ENCODE results near the gene ABHD11.

GRCh38 chr7:73719806-73720169, 18.8 kb downstream of the ABHD11 start:
- TF ChIP-seq, protein P1, sequence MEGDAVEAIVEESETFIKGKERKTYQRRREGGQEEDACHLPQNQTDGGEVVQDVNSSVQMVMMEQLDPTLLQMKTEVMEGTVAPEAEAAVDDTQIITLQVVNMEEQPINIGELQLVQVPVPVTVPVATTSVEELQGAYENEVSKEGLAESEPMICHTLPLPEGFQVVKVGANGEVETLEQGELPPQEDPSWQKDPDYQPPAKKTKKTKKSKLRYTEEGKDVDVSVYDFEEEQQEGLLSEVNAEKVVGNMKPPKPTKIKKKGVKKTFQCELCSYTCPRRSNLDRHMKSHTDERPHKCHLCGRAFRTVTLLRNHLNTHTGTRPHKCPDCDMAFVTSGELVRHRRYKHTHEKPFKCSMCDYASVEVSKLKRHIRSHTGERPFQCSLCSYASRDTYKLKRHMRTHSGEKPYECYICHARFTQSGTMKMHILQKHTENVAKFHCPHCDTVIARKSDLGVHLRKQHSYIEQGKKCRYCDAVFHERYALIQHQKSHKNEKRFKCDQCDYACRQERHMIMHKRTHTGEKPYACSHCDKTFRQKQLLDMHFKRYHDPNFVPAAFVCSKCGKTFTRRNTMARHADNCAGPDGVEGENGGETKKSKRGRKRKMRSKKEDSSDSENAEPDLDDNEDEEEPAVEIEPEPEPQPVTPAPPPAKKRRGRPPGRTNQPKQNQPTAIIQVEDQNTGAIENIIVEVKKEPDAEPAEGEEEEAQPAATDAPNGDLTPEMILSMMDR (conservative IDR thresholded peaks at IDR 0.05) = no peak
- TF ChIP-seq ZFX (IDR thresholded peaks at IDR 0.05) = no peak

Measured in C4-2B (cell line).